ENCODE measurements around the gene SLC27A4. TPM values are rescaled to one million over a fixed set of nuclear protein-coding genes. Genes with fewer than 3 reads are reported as not detected.

Gene SLC27A4
- total and polyA plus RNA-seq, 7 donors, result 10.4 to 61.5 (median 24.7) TPM

- no peaks in the 10 kb centered on the region for H3K4me1 ChIP-seq
- intact Hi-C loops (cut with DNase I), result no loop called here
- no peak overlapping the region for H3K27ac ChIP-seq
- 49 to 72% (median 54%) methylated on average over 9 of the region's 9 CpGs for WGBS, 3 donors
- no peak overlapping the region for H3K4me3 ChIP-seq
- H3K9me3 ChIP-seq, result no peaks in the 10 kb centered on the region
- no peak for TF ChIP-seq CTCF (IDR thresholded peaks at IDR 0.05)
- H3K36me3 ChIP-seq (ENCODE audit: insufficient read depth in 1 of 2, low read depth in 1 of 2), result no peaks in the 10 kb centered on the region
- H3K27me3 ChIP-seq (ENCODE audit: insufficient read depth in 3 of 3, low read length in 2 of 3), result peaks cover 0 to 29% (median 2%) of the 10 kb centered on the region in 3 donors
- no peak for ATAC-seq
- no peak for DNase-seq
These were observed 66.6 kb downstream of the SLC27A4 start for GRCh38 chr9:128406848-128407391.

DNA sequence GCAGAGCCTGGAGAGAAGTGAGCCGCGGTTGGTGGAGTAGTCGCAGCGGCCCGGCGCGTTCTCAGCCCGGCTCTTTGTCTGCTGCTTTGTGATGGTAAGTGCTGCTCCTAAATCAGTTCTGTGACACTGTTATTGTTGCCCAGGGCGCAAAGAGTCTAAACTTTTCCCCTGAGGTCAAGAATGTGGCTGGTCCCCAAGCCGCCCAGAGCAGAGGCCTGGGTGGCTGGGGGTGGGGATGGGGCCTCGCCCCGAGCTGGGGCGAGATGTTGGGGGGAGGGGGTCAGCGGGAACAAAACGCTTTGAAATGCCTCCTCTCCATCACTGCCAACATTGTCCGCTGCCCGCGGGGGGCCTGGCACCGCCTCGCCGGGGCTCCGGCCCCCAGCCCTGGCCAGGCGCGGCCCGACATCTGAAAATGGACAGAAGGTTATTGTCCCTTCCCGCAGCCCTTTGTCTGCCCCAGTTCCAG lies 68.7 kb downstream of the SLC27A4 start:
- 22 to 39% (median 22%) methylated on average over 19 to 26 of the region's 26 CpGs for WGBS, 3 donors
- Histone ChIP-seq H3K27ac (no peak overlapping the region), H3K9me3 (no peaks in the 10 kb centered on the region), H3K4me1 (no peaks in the 10 kb centered on the region), H3K4me3 (no peak overlapping the region), H3K27me3 (ENCODE audit: insufficient read depth in 3 of 3, low read length in 2 of 3) (peaks cover 0 to 42% (median 2%) of the 10 kb centered on the region in 3 donors), H3K36me3 (ENCODE audit: insufficient read depth in 1 of 2, low read depth in 1 of 2) (no peaks in the 10 kb centered on the region)
- DNase-seq (no peak), ATAC-seq (no peak)
- no peak for TF ChIP-seq CTCF (IDR thresholded peaks at IDR 0.05)
- intact Hi-C loops (cut with DNase I), result no loop called here

DNA sequence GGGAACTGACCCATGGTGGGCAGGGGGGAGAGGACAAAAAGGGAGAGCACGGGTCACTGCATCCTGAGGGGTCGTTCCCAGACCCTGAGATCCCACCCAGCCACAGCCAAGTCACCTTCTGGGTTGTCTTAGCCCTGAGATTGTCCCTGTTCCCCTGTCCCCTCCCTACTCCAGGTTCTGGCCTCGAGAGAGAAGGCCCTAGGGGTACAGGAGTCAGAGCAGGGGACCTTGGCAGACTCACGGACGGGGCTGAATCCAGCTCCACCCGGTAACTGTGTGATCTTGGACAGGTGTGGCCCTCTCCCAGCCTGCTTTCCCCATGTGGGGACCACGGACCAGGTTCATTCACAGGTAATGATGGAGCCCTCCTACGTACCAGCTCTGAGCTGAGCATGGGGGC lies 69.1 kb downstream of the SLC27A4 start:
- WGBS, 3 donors, result 41 to 57% (median 47%) methylated on average over 7 to 8 of the region's 8 CpGs
- H3K27me3 ChIP-seq (ENCODE audit: insufficient read depth in 3 of 3, low read length in 2 of 3), result peaks cover 0 to 47% (median 2%) of the 10 kb centered on the region in 3 donors

DNA sequence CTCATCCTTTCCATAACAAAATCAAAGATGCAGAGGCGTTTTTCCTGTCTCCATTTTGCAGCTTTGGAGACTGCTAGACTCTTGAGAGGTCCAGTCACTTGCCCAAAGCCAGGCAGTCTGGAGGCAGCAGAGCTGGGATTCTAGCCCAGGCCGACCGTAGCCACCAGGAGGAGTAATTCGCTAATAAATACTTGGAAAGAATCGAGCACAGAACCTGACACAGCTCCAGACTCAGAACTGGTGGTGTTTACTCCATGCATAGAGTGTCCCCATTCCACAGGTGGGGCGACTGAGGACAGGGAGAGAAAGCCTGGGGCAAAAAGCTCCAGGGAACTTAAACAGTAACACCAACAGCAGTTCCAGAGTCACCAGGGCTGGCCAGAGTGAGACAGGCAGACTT lies 69.7 kb downstream of the SLC27A4 start:
- Histone ChIP-seq H3K9me3 (no peaks in the 10 kb centered on the region), H3K27me3 (ENCODE audit: insufficient read depth in 3 of 3, low read length in 2 of 3) (peaks cover 0 to 52% (median 2%) of the 10 kb centered on the region in 3 donors), H3K4me3 (no peak overlapping the region), H3K36me3 (ENCODE audit: insufficient read depth in 1 of 2, low read depth in 1 of 2) (no peaks in the 10 kb centered on the region), H3K27ac (no peak overlapping the region), H3K4me1 (no peaks in the 10 kb centered on the region)
- intact Hi-C loops (cut with DNase I), result loop anchor here (5.0 to 10.0 kb wide), 2 partner anchors 48 to 115 kb away; no protein-coding TSS in a partner anchor
- peak in 1 of 4 donors; percentile 39 for ATAC-seq
- 18 to 28% (median 22%) methylated on average over 6 of the region's 6 CpGs for WGBS, 3 donors
- no peak for DNase-seq
- TF ChIP-seq CTCF (IDR thresholded peaks at IDR 0.05), result no peak

More for the DNA sequence above, 69.1 kb downstream of the SLC27A4 start:
- ATAC-seq (no peak), DNase-seq (no peak)
- intact Hi-C loops (cut with DNase I), result no loop called here
- no peak for TF ChIP-seq CTCF (IDR thresholded peaks at IDR 0.05)
- H3K4me1 ChIP-seq, result no peaks in the 10 kb centered on the region
- H3K27ac ChIP-seq, result no peak overlapping the region
- no peak overlapping the region for H3K4me3 ChIP-seq
- no peaks in the 10 kb centered on the region for H3K9me3 ChIP-seq
- no peaks in the 10 kb centered on the region for H3K36me3 ChIP-seq (ENCODE audit: insufficient read depth in 1 of 2, low read depth in 1 of 2)

Other genes starting within 250 kb of the SLC27A4 start
- gene PTGES2, start 212.8 kb upstream of the SLC27A4 start, total RNA-seq, result 100 to 1,000 TPM; 102 to 150 (median 116) TPM
- 100 to 1,000 TPM in 2 of 3 donors, 10 to 100 TPM in 1; 61.2 to 134 (median 119) TPM for gene PTGES2, start 212.8 kb upstream of the SLC27A4 start, polyA plus RNA-seq
- 1 to 10 TPM in 2 of 4 donors, under 1 TPM in 1, not detected in 1; 0.47 to 2.1 (median 1.4) TPM for gene LCN2, start 191.1 kb upstream of the SLC27A4 start, total RNA-seq
- gene LCN2, start 191.1 kb upstream of the SLC27A4 start, polyA plus RNA-seq, result under 1 TPM; 0.08 to 0.90 (median 0.69) TPM
- 10 to 100 TPM; 14.0 to 21.3 (median 17.8) TPM for gene BBLN, start 180.3 kb upstream of the SLC27A4 start, total RNA-seq
- 10 to 100 TPM; 23.1 to 36.2 (median 27.8) TPM for gene BBLN, start 180.3 kb upstream of the SLC27A4 start, polyA plus RNA-seq
- 100 to 1,000 TPM in 3 of 4 donors, 10 to 100 TPM in 1; 86.0 to 119 (median 109) TPM for gene CIZ1, start 149.0 kb upstream of the SLC27A4 start, total RNA-seq
- 10 to 100 TPM; 36.2 to 84.7 (median 49.9) TPM for gene CIZ1, start 149.0 kb upstream of the SLC27A4 start, polyA plus RNA-seq
- gene DNM1, start 137.1 kb upstream of the SLC27A4 start, total RNA-seq, result 1 to 10 TPM; 1.2 to 5.4 (median 3.2) TPM
- gene DNM1, start 137.1 kb upstream of the SLC27A4 start, polyA plus RNA-seq, result 1 to 10 TPM; 1.1 to 2.4 (median 1.5) TPM
- gene GOLGA2, start 64.5 kb upstream of the SLC27A4 start, total RNA-seq, result 10 to 100 TPM; 63.5 to 85.3 (median 76.7) TPM
- gene GOLGA2, start 64.5 kb upstream of the SLC27A4 start, polyA plus RNA-seq, result 10 to 100 TPM; 57.2 to 79.4 (median 72.4) TPM
- 10 to 100 TPM in 3 of 4 donors, 1 to 10 TPM in 1; 10.0 to 24.7 (median 13.0) TPM for gene SWI5, start 64.3 kb upstream of the SLC27A4 start, total RNA-seq
- gene SWI5, start 64.3 kb upstream of the SLC27A4 start, polyA plus RNA-seq, result 10 to 100 TPM; 20.1 to 23.0 (median 22.6) TPM
- 10 to 100 TPM; 22.2 to 38.4 (median 32.9) TPM for gene TRUB2, start 18.1 kb upstream of the SLC27A4 start, total RNA-seq
- gene TRUB2, start 18.1 kb upstream of the SLC27A4 start, polyA plus RNA-seq, result 10 to 100 TPM; 20.6 to 31.8 (median 21.0) TPM
- 10 to 100 TPM; 20.0 to 26.8 (median 23.1) TPM for gene COQ4, start 17.7 kb upstream of the SLC27A4 start, total RNA-seq
- gene COQ4, start 17.7 kb upstream of the SLC27A4 start, polyA plus RNA-seq, result 10 to 100 TPM; 32.3 to 60.9 (median 45.9) TPM
- 10 to 100 TPM; 34.5 to 58.7 (median 52.3) TPM for gene URM1, start 30.8 kb downstream of the SLC27A4 start, total RNA-seq
- gene URM1, start 30.8 kb downstream of the SLC27A4 start, polyA plus RNA-seq, result 100 to 1,000 TPM in 1 of 3 donors, 10 to 100 TPM in 2; 57.9 to 111 (median 88.1) TPM
- 1 to 10 TPM; 2.2 to 6.5 (median 4.0) TPM for gene CERCAM, start 80.3 kb downstream of the SLC27A4 start, total RNA-seq
- 1 to 10 TPM; 1.7 to 2.5 (median 2.3) TPM for gene CERCAM, start 80.3 kb downstream of the SLC27A4 start, polyA plus RNA-seq
- gene ODF2, start 115.5 kb downstream of the SLC27A4 start, total RNA-seq, result 10 to 100 TPM in 1 of 4 donors, 1 to 10 TPM in 3; 6.7 to 12.3 (median 7.4) TPM
- 10 to 100 TPM in 2 of 3 donors, 1 to 10 TPM in 1; 9.6 to 20.5 (median 14.2) TPM for gene ODF2, start 115.5 kb downstream of the SLC27A4 start, polyA plus RNA-seq
- gene GLE1, start 164.2 kb downstream of the SLC27A4 start, total RNA-seq, result 10 to 100 TPM; 16.1 to 25.7 (median 23.5) TPM
- gene GLE1, start 164.2 kb downstream of the SLC27A4 start, polyA plus RNA-seq, result 10 to 100 TPM; 10.3 to 29.5 (median 13.2) TPM
- gene SPTAN1, start 212.1 kb downstream of the SLC27A4 start, total RNA-seq, result 10 to 100 TPM; 42.6 to 91.4 (median 56.2) TPM
- 10 to 100 TPM; 18.1 to 30.7 (median 26.4) TPM for gene SPTAN1, start 212.1 kb downstream of the SLC27A4 start, polyA plus RNA-seq